Liver (tissue), 9 donors: ENCODE data around the gene PLEKHA5. TPM values are rescaled to one million over a fixed set of nuclear protein-coding genes. Genes with fewer than 3 reads are reported as not detected.

Experiments used
- DNase-seq: peaks from one replicate; pipeline ENCODE4 v3.0.0-alpha.2; 2017; ENCODE audit warnings: low spot score
- H3K27ac ChIP-seq, 2 donors: one replicate each; pipeline ENCODE4 v1.7.0; 2013; ENCODE audit warnings: inconsistent platforms in 2 of 2, low read length in 2 of 2, control low read depth in 1 of 2, low read depth in 1 of 2, mild to moderate bottlenecking in 1 of 2
- H3K27me3 ChIP-seq, 4 donors: one replicate each; pipeline versions ENCODE4 v1.6.1 to v1.7.0; 2013; ENCODE audit warnings: low read length in 3 of 4, inconsistent platforms in 1 of 4, mild to moderate bottlenecking in 1 of 4, moderate library complexity in 1 of 4; ENCODE audit not compliant: control insufficient read depth in 4 of 4, insufficient read depth in 4 of 4
- H3K36me3 ChIP-seq, 4 donors: one replicate each; pipeline versions ENCODE4 v1.6.1 to v1.7.0; 2013; ENCODE audit warnings: low read length in 3 of 4, mild to moderate bottlenecking in 3 of 4, low read depth in 1 of 4, moderate library complexity in 1 of 4; ENCODE audit not compliant: control insufficient read depth in 4 of 4, insufficient read depth in 3 of 4
- H3K4me1 ChIP-seq, 4 donors: one replicate each; pipeline versions ENCODE4 v1.6.1 to v1.7.0; 2013; ENCODE audit warnings: low read length in 3 of 4, mild to moderate bottlenecking in 3 of 4, moderate library complexity in 1 of 4; ENCODE audit not compliant: control insufficient read depth in 4 of 4, insufficient read depth in 4 of 4
- H3K4me3 ChIP-seq, 3 donors: one replicate each; pipeline versions ENCODE4 v1.6.1 to v1.7.0; 2013; ENCODE audit warnings: low read length in 3 of 3, control low read depth in 1 of 3, low read depth in 1 of 3, mild to moderate bottlenecking in 1 of 3
- H3K9ac ChIP-seq, 2 donors: one replicate each; pipeline ENCODE4 v1.7.0; 2013; ENCODE audit warnings: low read length in 2 of 2, mild to moderate bottlenecking in 2 of 2, moderate library complexity in 2 of 2, control low read depth in 1 of 2, low read depth in 1 of 2
- H3K9me3 ChIP-seq, 4 donors: one replicate each; pipeline versions ENCODE4 v1.6.1 to v1.7.0; 2013; ENCODE audit warnings: low read length in 3 of 4; ENCODE audit not compliant: control insufficient read depth in 4 of 4
- ATF3 ChIP-seq: IDR thresholded peaks from 2 replicates; pipeline ENCODE4 v1.6.1; 2016; ENCODE audit warnings: antibody characterized with exemption
- EGR1 ChIP-seq, 2 donors: IDR thresholded peaks; 2 replicates each; pipeline ENCODE4 v1.6.1; 2016 to 2018; ENCODE audit warnings: antibody characterized with exemption in 2 of 2, low read depth in 2 of 2
- FOXA1 ChIP-seq: IDR thresholded peaks from 2 replicates; pipeline ENCODE4 v1.6.1; 2016; ENCODE audit warnings: antibody characterized with exemption
- FOXA2 ChIP-seq: IDR thresholded peaks from 2 replicates; pipeline ENCODE4 v1.6.1; 2016; ENCODE audit warnings: antibody characterized with exemption
- GABPA ChIP-seq, 2 donors: IDR thresholded peaks in 1 of 2; conservative IDR thresholded peaks in 1 of 2; 2 replicates each; pipeline ENCODE4 v1.6.1; 2016; ENCODE audit warnings: antibody characterized with exemption in 2 of 2, mild to moderate bottlenecking in 1 of 2, moderate library complexity in 1 of 2
- HNF4A ChIP-seq, 2 donors: conservative IDR thresholded peaks; 2 replicates each; pipeline ENCODE4 v1.6.1; 2016; ENCODE audit warnings: antibody characterized with exemption in 2 of 2, mild to moderate bottlenecking in 2 of 2
- JUND ChIP-seq, 2 donors: IDR thresholded peaks; 2 replicates each; pipeline ENCODE4 v1.6.1; 2016; ENCODE audit warnings: antibody characterized with exemption in 2 of 2
- MAX ChIP-seq: IDR thresholded peaks from 2 replicates; pipeline ENCODE4 v1.6.1; 2016; ENCODE audit warnings: antibody characterized with exemption
- NR2F2 ChIP-seq: IDR thresholded peaks from 2 replicates; pipeline ENCODE4 v1.6.1; 2016; ENCODE audit warnings: antibody characterized with exemption
- RAD21 ChIP-seq, 2 donors: IDR thresholded peaks; 2 replicates each; pipeline ENCODE4 v1.6.1; 2016; ENCODE audit warnings: antibody characterized with exemption in 2 of 2, mild to moderate bottlenecking in 2 of 2
- SP1 ChIP-seq: IDR thresholded peaks from 2 replicates; pipeline ENCODE4 v1.6.1; 2018; ENCODE audit warnings: antibody characterized with exemption, mild to moderate bottlenecking
- TAF1 ChIP-seq: conservative IDR thresholded peaks from 2 replicates; pipeline ENCODE4 v1.6.1; 2016; ENCODE audit warnings: antibody characterized with exemption, mild to moderate bottlenecking
- WGBS: extraction: QIAGEN DNeasy Blood & Tissue Kit; methylation state at CpG from one replicate; pipeline ENCODE4 v1.1.7; 2013; 5-methylcytosine and 5-hydroxymethylcytosine counted together
- polyA plus RNA-seq, 2 donors: library from polyadenylated mRNA; stranded (reverse) in 1 of 2; unstranded in 1 of 2; fragments of 200-250 nt in 1 of 2; fragments of >200 nt in 1 of 2; fragmentation: Nextera tagmentation in 1 of 2; extraction: Ambion mirVana in 1 of 2; gene quantifications; one replicate each; pipeline versions ENCODE4 v1.2.1 to v1.2.3, GENCODE V29; 2013 to 2015
- total RNA-seq, 2 donors: library from RNA; depleted of rRNA; stranded (reverse); fragments of >200 nt; gene quantifications; one replicate each; pipeline ENCODE4 v1.2.3, GENCODE V29; 2014
- TF ChIP-seq, protein P1 (sequence below): IDR thresholded peaks from 2 replicates; pipeline ENCODE4 v1.6.1; 2016; ENCODE audit warnings: antibody characterized with exemption, mild to moderate bottlenecking
- donor health status: healthy.
- donor health status: healthy.
- donor health status: healthy.
- donor health status: healthy.
- donor health status: healthy.

The PLEKHA5 gene
- total and polyA plus RNA-seq, 4 donors: 4.6 to 25.5 (median 16.8) TPM

- Histone ChIP-seq H3K27ac (no peak overlapping the region), H3K4me3 (no peak overlapping the region), H3K4me1 (no peaks in the 10 kb centered on the region), H3K27me3 (no peaks in the 10 kb centered on the region), H3K9me3 (no peaks in the 10 kb centered on the region), H3K9ac (no peak overlapping the region), H3K36me3 (peaks cover 0 to 8% (median 5%) of the 10 kb centered on the region in 4 donors)
- TF ChIP-seq NR2F2: no peak
- TF ChIP-seq, protein P1, sequence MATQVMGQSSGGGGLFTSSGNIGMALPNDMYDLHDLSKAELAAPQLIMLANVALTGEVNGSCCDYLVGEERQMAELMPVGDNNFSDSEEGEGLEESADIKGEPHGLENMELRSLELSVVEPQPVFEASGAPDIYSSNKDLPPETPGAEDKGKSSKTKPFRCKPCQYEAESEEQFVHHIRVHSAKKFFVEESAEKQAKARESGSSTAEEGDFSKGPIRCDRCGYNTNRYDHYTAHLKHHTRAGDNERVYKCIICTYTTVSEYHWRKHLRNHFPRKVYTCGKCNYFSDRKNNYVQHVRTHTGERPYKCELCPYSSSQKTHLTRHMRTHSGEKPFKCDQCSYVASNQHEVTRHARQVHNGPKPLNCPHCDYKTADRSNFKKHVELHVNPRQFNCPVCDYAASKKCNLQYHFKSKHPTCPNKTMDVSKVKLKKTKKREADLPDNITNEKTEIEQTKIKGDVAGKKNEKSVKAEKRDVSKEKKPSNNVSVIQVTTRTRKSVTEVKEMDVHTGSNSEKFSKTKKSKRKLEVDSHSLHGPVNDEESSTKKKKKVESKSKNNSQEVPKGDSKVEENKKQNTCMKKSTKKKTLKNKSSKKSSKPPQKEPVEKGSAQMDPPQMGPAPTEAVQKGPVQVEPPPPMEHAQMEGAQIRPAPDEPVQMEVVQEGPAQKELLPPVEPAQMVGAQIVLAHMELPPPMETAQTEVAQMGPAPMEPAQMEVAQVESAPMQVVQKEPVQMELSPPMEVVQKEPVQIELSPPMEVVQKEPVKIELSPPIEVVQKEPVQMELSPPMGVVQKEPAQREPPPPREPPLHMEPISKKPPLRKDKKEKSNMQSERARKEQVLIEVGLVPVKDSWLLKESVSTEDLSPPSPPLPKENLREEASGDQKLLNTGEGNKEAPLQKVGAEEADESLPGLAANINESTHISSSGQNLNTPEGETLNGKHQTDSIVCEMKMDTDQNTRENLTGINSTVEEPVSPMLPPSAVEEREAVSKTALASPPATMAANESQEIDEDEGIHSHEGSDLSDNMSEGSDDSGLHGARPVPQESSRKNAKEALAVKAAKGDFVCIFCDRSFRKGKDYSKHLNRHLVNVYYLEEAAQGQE: no peak
- no peak for TF ChIP-seq FOXA1
- TF ChIP-seq GABPA (IDR thresholded peaks at IDR 0.05 in 1 of 2, conservative IDR thresholded peaks at IDR 0.05 in 1 of 2): no peak
- no peak for TF ChIP-seq SP1
- TF ChIP-seq EGR1 (IDR thresholded peaks at IDR 0.05; ENCODE audit: low read depth in 2 of 2): no peak
- WGBS: 96% methylated on average over 7 of the region's 7 CpGs
- no peak for DNase-seq
These were observed 169.5 kb downstream of the PLEKHA5 start for GRCh38 chr12:19298836-19299605.

- Histone ChIP-seq H3K9me3 (no peaks in the 10 kb centered on the region), H3K4me3 (no peak overlapping the region), H3K9ac (no peak overlapping the region), H3K27ac (no peak overlapping the region), H3K36me3 (peaks cover 0 to 8% (median 5%) of the 10 kb centered on the region in 4 donors), H3K4me1 (no peaks in the 10 kb centered on the region), H3K27me3 (no peaks in the 10 kb centered on the region)
- WGBS: 89% methylated on average over 3 of the region's 3 CpGs
- TF ChIP-seq JUND (IDR thresholded peaks at IDR 0.05): no peak
- TF ChIP-seq FOXA2: no peak
- TF ChIP-seq RAD21 (IDR thresholded peaks at IDR 0.05): no peak
- TF ChIP-seq MAX: no peak
- no peak for TF ChIP-seq HNF4A (conservative IDR thresholded peaks at IDR 0.05)
- no peak for TF ChIP-seq TAF1
- no peak for TF ChIP-seq SP1
- TF ChIP-seq FOXA1: no peak
- no peak for TF ChIP-seq ATF3
- TF ChIP-seq, protein P1: no peak
- DNase-seq: no peak
These were observed 170.2 kb downstream of the PLEKHA5 start for GRCh38 chr12:19299765-19300164.
